H1 (cell line): ENCODE data around the gene EPHB6. TPM values are rescaled to one million over a fixed set of nuclear protein-coding genes. Genes with fewer than 3 reads are reported as not detected.

Experiments
- CHD7 ChIP-seq: fragments of 300-600 bp; sonication (generic); IDR thresholded peaks from 2 replicates; pipeline ENCODE4 v1.7.1; 2012; ENCODE audit warnings: low read length, moderate library complexity, mild to moderate bottlenecking, inconsistent platforms; ENCODE audit not compliant: insufficient replicate concordance
- FOSL1 ChIP-seq: IDR thresholded peaks from 2 replicates; pipeline ENCODE4 v1.6.1; 2011; ENCODE audit warnings: mild to moderate bottlenecking, low read depth, low read length, moderate library complexity; ENCODE audit not compliant: insufficient read depth
- JUN ChIP-seq: IDR thresholded peaks from 2 replicates; pipeline ENCODE4 v1.6.1; 2011; ENCODE audit warnings: low read depth, mild to moderate bottlenecking, improper control_type of control experiment, low read length
- NRF1 ChIP-seq: IDR thresholded peaks from 2 replicates; pipeline ENCODE4 v1.6.1; 2011; ENCODE audit warnings: mild to moderate bottlenecking, low read depth, low read length, improper control_type of control experiment
- polyA plus RNA-seq, 7 experiments: library from polyadenylated mRNA; depleted of rRNA in 3 of 7; stranded (reverse) in 5 of 7; unstranded in 2 of 7; fragments of >200 nt in 5 of 7; fragments of 200-250 nt in 2 of 7; gene quantifications; 1 replicate in 5 of 7; 2 replicates in 1 of 7; 4 replicates in 1 of 7; pipeline versions ENCODE4 v1.2.1 to v1.2.3, GENCODE V29; 2011 to 2013; ENCODE audit warnings: missing spikeins in 2 of 7, mixed read lengths in 2 of 7
- total RNA-seq: library from RNA; stranded (reverse); fragmentation: NEBNext Ultra II Directional; extraction: Animal tissue kit (Norgen Biotek cat#: 25700); gene quantifications from 2 replicates; pipeline ENCODE4 v1.2.1, GENCODE V29; 2021

The EPHB6 gene
- total and polyA plus RNA-seq, 2 of the 8 experiments (the other 6 are each of a cell fraction or from before 2014, with no cell fraction given) = 19.7 TPM

- TF ChIP-seq CHD7 = no peak
- no peak for TF ChIP-seq NRF1
- TF ChIP-seq JUN = no peak
- TF ChIP-seq FOSL1 = no peak
These were observed 4.5 kb downstream of the EPHB6 start (continued) for GRCh38 chr7:142859411-142859810.
